ENCODE data around the gene NRF1.
A peak's percentile ranks its signal among the peaks of the same experiment; 100 is the strongest.
"Not testable (repeated sequence)": the region's sequence is repeated elsewhere in the genome, so short reads cannot be mapped to it uniquely, and the experiment has no call there.

The NRF1 gene

GRCh38 chr7:129611246-129612111 is at the start of gene NRF1:
Gene NRF1 (plus strand): TSS chr7:129611720. CDS start chr7:129657352, 45,632 bp downstream.
- DNase-seq: peak; percentile 95

GRCh38 chr7:129566323-129566722 is 45.2 kb upstream of the NRF1 start:
- DNase-seq: not testable (repeated sequence)

GRCh38 chr7:129567377-129567776 is 44.1 kb upstream of the NRF1 start:
- no peak for DNase-seq

- DNase-seq: no peak
Observed at GRCh38 chr7:129568240-129568639, 43.3 kb upstream of the NRF1 start.

GRCh38 chr7:129569326-129569725 is 42.2 kb upstream of the NRF1 start:
- no peak for DNase-seq

- DNase-seq: no peak
Observed at GRCh38 chr7:129569811-129570215, 41.7 kb upstream of the NRF1 start.

- no peak for DNase-seq
Observed at GRCh38 chr7:129571201-129571600, 40.3 kb upstream of the NRF1 start.

- no peak for DNase-seq
Observed at GRCh38 chr7:129572205-129572604, 39.3 kb upstream of the NRF1 start.

GRCh38 chr7:129574487-129574886 is 37.0 kb upstream of the NRF1 start:
- no peak for DNase-seq

- DNase-seq: no peak
Observed at GRCh38 chr7:129575699-129576098, 35.8 kb upstream of the NRF1 start.

GRCh38 chr7:129576138-129576537 is 35.4 kb upstream of the NRF1 start:
- DNase-seq: no peak

GRCh38 chr7:129578829-129579228 is 32.7 kb upstream of the NRF1 start:
- no peak for DNase-seq

- not testable (repeated sequence) for DNase-seq
Observed at GRCh38 chr7:129586179-129586578, 25.3 kb upstream of the NRF1 start.

GRCh38 chr7:129588268-129588667 is 23.3 kb upstream of the NRF1 start:
- no peak for DNase-seq

GRCh38 chr7:129591868-129592267 is 19.7 kb upstream of the NRF1 start:
- DNase-seq: no peak

- DNase-seq: not testable (repeated sequence)
Observed at GRCh38 chr7:129596386-129596785, 15.1 kb upstream of the NRF1 start.

GRCh38 chr7:129597672-129598071 is 13.8 kb upstream of the NRF1 start:
- DNase-seq: no peak

- no peak for DNase-seq
Observed at GRCh38 chr7:129599174-129599573, 12.3 kb upstream of the NRF1 start.

- not testable (repeated sequence) for DNase-seq
Observed at GRCh38 chr7:129603594-129603993, 7.9 kb upstream of the NRF1 start.

- not testable (repeated sequence) for DNase-seq
Observed at GRCh38 chr7:129604021-129604420, 7.5 kb upstream of the NRF1 start.

GRCh38 chr7:129604713-129605437 is 6.6 kb upstream of the NRF1 start:
- no peak for DNase-seq

- DNase-seq: no peak
Observed at GRCh38 chr7:129605960-129606614, 5.4 kb upstream of the NRF1 start.

- DNase-seq: no peak
Observed at GRCh38 chr7:129606803-129607202, 4.7 kb upstream of the NRF1 start.
